CD4-positive, alpha-beta T cell treated with Interferon alpha-2 for 1 hour (primary cell): ENCODE results near the gene DPYD.

Experiments used
- DNase-seq, 2 donors: peaks; one replicate each; pipeline ENCODE4 v3.0.0-alpha.2; 2020 to 2022

Gene DPYD

DNA sequence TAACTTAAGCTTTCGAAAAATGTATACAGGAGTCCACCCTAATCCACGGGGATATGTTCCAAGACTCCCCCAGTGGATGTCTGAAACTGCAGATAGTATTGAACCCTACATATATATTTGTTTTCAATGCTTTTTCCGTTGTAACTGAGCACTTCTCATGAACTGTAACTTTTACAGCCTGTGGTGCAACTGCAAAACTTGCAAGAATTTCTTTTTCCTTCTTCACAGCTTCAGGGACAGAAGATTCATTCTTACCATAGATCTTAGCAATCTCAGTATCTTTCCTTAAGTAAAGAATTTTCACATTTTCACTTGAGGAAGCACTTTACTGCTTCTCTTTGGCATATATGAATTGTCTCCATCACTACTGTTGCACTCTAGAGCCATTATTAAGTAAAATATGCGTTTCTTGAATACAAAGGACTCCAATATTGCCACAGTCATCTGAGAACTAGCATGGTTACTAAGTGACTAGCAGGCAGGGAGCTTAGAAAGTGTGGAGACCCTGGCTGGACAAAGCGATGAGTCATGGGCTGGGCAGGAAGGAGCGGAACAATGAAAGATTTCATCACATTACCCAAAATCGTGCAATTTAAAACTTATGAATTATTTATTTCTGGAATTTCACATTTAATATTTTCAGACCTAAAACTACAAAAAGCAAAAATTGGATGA is 14.1 kb downstream of the DPYD start:
- DNase-seq = peak in 1 of 2 donors; percentile 34

DNA sequence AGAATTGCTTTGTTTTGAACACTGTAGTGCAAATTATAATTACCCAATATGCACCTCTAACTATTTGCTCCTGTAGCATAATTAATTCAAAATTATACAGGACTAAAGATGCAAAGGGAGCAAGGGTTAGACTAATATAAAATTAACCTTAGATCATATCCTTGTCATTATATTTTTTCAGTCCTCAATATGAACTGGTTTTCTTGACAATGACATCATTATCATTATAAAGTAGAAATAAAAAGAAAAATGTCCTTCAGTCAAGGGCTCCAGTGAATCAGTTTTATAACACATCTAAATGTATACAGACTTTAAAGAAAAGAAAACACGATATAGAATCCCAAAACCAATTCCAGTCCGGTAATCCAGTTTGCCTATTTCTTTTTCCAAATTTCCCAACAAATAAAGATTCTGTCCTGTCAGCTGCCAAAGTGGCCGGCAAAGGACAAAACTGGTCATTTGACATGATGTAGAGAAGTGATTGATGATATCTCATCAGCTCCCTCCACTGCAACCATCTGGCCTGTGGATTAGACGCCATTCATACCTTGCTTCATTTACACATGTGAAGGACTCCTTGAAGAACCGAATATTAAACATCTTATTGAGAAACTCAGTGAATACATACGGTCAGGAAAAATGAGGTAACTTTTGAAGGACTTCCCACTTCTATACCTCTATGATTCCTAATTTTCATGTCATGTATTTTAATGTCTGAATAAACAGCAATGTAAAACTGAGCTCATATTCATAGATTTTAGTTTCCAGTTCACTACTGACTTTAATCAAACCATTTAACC is 15.5 kb downstream of the DPYD start:
- DNase-seq = no peak

GRCh38 chr1:97904534-97904933 is 16.3 kb downstream of the DPYD start:
- no peak for DNase-seq

- no peak for DNase-seq
Observed at GRCh38 chr1:97903626-97904025, 17.2 kb downstream of the DPYD start.

DNA sequence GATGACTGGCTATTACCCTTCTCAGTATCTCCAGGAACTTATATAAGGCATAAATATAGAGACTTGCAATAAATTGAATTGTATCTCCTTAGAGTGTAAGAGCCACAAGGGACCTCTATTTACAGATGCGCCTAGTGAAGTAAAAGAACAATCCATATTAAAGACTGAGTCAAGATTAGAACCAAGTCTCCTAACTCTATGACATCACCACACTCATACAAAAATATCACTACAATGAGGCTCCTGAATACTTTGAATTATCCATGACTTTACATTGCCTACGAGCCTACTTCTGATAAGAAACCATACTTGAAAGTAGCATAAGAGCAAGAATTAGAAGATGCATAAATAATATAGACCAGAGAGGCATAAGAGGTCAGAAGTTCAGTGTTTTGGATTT is 18.8 kb downstream of the DPYD start:
- DNase-seq = no peak

GRCh38 chr1:97901017-97901658 is 19.7 kb downstream of the DPYD start:
- DNase-seq = peak in 1 of 2 donors; percentile 6

GRCh38 chr1:97898948-97899347 is 21.9 kb downstream of the DPYD start:
- DNase-seq = no peak

DNA sequence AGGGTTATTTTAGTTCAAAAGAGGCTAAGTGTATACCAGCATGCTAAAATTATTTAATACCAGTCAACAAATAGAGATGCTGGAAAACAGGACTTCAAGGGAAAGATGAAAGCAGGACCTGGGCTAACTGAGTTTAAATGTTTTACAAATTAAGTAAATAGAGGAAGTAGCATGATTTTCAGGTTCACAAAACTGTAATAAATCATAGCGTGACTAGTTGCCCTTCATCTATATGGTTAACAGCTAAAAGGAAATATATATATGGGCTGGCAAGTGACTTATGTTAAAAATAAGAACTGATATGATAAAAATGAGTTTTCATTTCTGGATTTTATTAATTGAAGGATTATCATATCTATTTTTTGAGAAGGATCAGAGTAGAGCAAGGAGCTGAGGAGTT is 25.6 kb downstream of the DPYD start:
- DNase-seq = no peak

DNA sequence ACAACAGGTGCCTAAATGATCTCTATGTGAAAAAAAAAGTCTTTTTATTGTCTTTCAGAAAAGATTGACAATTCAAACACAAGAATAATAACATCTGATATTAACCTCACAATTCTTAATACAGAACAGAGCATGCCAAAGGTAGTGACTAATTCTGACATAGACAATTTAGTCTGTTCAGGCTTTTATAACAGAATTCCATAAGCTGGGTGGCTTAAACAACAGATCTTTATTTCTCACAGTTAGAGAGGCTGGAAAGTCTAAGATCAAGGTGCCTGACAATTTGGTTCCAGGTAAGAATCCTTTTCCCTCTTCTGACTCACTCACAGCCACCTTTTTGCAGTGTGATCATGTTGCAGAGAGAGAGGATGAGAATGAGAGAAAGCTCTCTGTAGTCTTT is 27.0 kb downstream of the DPYD start:
- no peak for DNase-seq

DNA sequence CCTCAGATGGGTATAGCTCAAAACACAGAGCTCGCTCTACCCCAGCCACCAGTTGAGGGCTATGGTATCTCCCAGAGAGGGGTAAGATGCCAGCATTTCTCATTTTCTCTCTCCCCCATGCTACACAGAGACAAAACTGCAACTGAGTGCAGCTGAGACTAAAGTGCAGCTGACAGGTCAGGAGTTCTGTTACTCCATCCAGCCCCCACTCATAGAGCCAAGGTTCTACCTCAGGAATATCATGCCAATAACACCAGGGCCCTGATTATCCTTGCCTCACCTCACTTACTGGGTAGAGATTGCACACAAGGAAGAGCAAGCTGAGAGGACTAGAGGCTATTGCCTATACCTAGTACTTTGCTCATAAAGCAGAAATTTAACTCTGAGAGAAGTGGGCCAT is 34.6 kb downstream of the DPYD start:
- no peak for DNase-seq

DNA sequence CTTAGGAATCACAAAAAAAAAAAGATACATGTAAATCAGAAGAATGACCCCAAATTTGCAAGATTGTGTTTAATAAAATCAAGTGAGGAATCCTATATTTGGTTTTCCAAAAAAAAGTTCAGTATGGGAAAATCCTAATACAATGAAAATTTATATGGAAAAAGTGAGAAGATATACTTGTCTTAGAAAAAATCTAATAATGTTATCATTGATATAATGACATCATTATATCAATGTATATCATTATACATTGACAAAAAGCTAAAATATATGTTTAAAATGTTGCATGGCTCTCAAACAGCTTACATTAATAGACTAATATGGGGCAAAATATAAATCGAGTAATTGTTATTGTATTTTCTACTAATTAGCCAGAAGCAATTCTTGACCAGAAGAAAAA is 37.0 kb downstream of the DPYD start:
- DNase-seq = no peak

GRCh38 chr1:97877307-97877706 is 43.5 kb downstream of the DPYD start:
- DNase-seq = no peak

GRCh38 chr1:97875996-97876395 is 44.8 kb downstream of the DPYD start:
- no peak for DNase-seq

- no peak for DNase-seq
Observed at GRCh38 chr1:97870589-97870988, 50.2 kb downstream of the DPYD start.

- DNase-seq = no peak
Observed at GRCh38 chr1:97869441-97869840, 51.4 kb downstream of the DPYD start.

DNA sequence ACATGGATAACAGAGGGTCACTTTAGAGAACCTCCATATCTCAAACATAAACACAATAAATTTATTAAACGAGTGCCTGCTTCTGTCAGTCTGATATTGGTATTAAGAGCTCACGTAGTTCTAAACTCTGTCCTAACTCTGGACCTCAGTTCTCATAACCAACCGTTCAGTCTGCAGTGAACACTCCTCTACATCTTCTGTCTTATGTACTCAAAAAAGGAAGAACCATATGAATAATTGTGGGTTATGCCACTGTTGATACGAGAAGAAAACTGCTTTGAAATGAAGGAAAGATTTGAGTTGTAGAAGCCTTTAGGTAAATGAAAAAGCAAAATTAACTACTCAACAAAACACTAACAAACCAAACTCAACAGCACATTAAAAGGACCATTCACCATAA is 53.7 kb downstream of the DPYD start:
- no peak for DNase-seq

- DNase-seq = no peak
Observed at GRCh38 chr1:97864615-97865014, 56.2 kb downstream of the DPYD start.

DNA sequence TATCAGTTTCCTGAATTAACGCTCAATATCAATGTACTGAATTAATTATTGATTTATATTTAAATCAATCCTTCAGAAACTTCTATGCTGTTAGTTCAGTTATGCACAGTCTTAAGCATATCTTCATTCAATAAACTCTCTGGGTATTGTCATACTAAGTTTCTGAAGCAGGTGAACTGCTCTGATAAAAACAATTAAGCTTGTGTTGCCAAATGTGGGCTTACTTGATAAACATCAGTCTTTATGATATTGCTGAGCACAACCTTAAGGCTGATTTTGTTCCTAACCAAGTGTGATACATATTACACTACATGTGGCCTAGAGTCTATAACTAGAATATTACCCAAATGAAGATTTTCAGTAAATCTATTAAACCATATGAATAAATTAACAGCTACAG is 67.6 kb downstream of the DPYD start:
- DNase-seq = no peak

- no peak for DNase-seq
Observed at GRCh38 chr1:97849345-97850340, 71.2 kb downstream of the DPYD start.

DNA sequence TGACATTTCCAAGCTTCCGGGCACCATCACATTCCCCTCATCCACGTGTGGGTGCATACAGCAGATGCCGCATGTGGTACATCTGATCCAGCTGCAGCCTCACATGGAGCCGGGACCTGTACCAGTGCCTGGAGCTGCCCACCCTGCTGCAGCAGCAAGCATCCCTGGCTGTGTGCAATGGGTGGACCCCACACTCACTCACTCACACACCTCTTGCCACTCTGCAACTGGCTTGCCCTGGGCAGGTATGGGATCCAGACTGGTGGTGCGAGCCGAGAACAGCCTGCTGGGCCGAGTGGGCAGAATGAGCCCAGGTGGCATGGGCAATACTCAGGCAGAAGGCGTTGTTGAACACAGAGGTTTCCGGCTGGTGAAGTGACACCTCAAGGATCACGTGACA is 75.0 kb downstream of the DPYD start:
- no peak for DNase-seq

- no peak for DNase-seq
Observed at GRCh38 chr1:97844552-97845089, 76.2 kb downstream of the DPYD start.

DNA sequence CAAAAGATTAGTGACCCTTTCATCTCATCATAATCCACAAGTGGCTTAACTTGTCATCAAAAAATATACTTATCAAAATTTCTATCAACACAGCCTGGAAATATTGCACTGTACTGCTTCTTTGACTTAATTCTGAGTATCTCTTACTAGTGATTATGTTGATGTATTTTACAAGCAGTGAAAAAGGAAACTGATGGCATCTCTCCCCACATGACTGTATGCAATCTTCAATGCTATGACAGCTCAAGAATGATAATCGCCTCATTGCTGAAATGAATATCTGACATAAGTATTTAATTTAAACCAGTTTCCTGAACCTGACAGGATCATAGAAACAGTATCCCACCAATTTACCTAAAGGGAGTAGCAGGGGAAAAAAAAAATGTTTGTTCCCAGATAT is 79.5 kb downstream of the DPYD start:
- no peak for DNase-seq

GRCh38 chr1:97837161-97837560 is 83.7 kb downstream of the DPYD start:
- no peak for DNase-seq
